Nephron progenitor cell (in vitro differentiated cells): ENCODE results near the gene CCND1.
"Not testable (repeated sequence)": the region's sequence is repeated elsewhere in the genome, so short reads cannot be mapped to it uniquely, and the experiment has no call there.

Experiments used
- DNase-seq: peaks from one replicate; pipeline ENCODE4 v3.0.0; 2021
- H3K27ac Mint-ChIP-seq: 2 replicates; pipeline ENCODE4 v1.8.0; 2021; ENCODE audit warnings: mild to moderate bottlenecking, moderate library complexity, mixed read lengths
- H3K27me3 Mint-ChIP-seq: 2 replicates; pipeline ENCODE4 v1.8.0; 2021; ENCODE audit warnings: mild to moderate bottlenecking, low read depth, mixed read lengths; ENCODE audit not compliant: poor library complexity
- H3K36me3 Mint-ChIP-seq: 2 replicates; pipeline ENCODE4 v1.8.0; 2021; ENCODE audit warnings: low read depth, mixed read lengths
- H3K4me1 Mint-ChIP-seq: 2 replicates; pipeline ENCODE4 v1.8.0; 2021; ENCODE audit warnings: mixed read lengths
- H3K4me3 Mint-ChIP-seq: 2 replicates; pipeline ENCODE4 v1.8.0; 2021; ENCODE audit warnings: mild to moderate bottlenecking, moderate library complexity, mixed read lengths
- H3K9me3 Mint-ChIP-seq: 2 replicates; pipeline ENCODE4 v1.8.0; 2021; ENCODE audit warnings: mild to moderate bottlenecking, moderate library complexity, mixed read lengths
- TF ChIP-seq, protein P1 (sequence below): fragments of 200-600 bp; sonication (generic); IDR thresholded peaks from 2 replicates; pipeline ENCODE4 v1.5.0; 2021; ENCODE audit warnings: antibody characterized with exemption

CCND1 gene

GRCh38 chr11:69692422-69692821 lies 51.5 kb downstream of the CCND1 start:
- Mint-ChIP-seq H3K27ac (no peak overlapping the region), H3K4me1 (peaks cover 22% of the 10 kb centered on the region), H3K27me3 (peaks cover 51% of the 10 kb centered on the region), H3K36me3 (peaks cover 12% of the 10 kb centered on the region), H3K9me3 (peaks cover 31% of the 10 kb centered on the region), H3K4me3 (no peak overlapping the region)
- TF ChIP-seq, protein P1, sequence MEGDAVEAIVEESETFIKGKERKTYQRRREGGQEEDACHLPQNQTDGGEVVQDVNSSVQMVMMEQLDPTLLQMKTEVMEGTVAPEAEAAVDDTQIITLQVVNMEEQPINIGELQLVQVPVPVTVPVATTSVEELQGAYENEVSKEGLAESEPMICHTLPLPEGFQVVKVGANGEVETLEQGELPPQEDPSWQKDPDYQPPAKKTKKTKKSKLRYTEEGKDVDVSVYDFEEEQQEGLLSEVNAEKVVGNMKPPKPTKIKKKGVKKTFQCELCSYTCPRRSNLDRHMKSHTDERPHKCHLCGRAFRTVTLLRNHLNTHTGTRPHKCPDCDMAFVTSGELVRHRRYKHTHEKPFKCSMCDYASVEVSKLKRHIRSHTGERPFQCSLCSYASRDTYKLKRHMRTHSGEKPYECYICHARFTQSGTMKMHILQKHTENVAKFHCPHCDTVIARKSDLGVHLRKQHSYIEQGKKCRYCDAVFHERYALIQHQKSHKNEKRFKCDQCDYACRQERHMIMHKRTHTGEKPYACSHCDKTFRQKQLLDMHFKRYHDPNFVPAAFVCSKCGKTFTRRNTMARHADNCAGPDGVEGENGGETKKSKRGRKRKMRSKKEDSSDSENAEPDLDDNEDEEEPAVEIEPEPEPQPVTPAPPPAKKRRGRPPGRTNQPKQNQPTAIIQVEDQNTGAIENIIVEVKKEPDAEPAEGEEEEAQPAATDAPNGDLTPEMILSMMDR: no peak
- DNase-seq: no peak

GRCh38 chr11:69694781-69695180 lies 53.8 kb downstream of the CCND1 start:
- H3K27me3 Mint-ChIP-seq: peaks cover 36% of the 10 kb centered on the region
- DNase-seq: no peak
- H3K27ac Mint-ChIP-seq: no peak overlapping the region
- peaks cover 27% of the 10 kb centered on the region for H3K9me3 Mint-ChIP-seq
- TF ChIP-seq, protein P1: no peak
- H3K36me3 Mint-ChIP-seq: peaks cover 12% of the 10 kb centered on the region
- no peak overlapping the region for H3K4me3 Mint-ChIP-seq
- peaks cover 25% of the 10 kb centered on the region for H3K4me1 Mint-ChIP-seq

DNA sequence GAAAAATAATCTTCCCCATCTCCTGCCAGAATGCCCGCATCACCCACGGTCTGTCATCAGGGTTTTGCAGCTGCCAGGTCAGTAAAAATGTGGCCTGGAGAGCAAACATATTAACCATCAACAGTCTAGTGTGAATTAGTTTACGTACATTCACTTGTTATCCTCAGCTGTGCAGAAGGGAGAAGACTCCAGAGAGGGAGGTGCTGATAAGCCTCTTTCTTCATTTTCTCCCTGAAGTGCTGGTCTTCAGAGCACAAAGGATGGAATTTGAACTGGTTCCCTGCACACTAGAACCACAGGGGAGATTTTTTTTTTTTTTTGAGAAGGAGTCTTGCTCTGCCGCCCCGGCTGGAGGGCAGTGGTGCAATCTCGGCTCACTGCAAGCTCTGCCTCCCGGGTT lies 54.6 kb downstream of the CCND1 start:
- Mint-ChIP-seq H3K9me3 (peaks cover 22% of the 10 kb centered on the region), H3K36me3 (peaks cover 12% of the 10 kb centered on the region), H3K4me1 (peaks cover 28% of the 10 kb centered on the region), H3K27me3 (peaks cover 33% of the 10 kb centered on the region), H3K4me3 (no peak overlapping the region), H3K27ac (no peak overlapping the region)
- DNase-seq: no peak
- TF ChIP-seq, protein P1: no peak

DNA sequence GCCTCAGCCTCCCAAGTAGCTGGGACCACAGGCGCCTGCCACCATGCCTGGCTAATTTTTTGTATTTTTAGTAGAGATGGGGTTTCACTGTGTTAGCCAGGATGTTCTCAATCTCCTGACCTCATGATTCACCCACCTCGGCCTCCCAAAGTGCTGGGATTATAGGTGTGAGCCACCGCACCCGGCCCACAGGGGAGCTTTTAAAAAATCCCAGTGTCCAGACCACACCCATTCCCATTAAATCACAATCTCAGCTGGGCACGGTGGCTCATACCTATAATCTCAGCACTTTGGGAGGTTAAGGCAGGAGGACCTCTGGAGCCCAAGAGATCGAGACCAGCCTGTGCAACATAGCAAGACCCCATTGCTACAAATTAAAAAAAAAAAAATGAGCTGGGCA lies 55.0 kb downstream of the CCND1 start:
- H3K4me1 Mint-ChIP-seq: peaks cover 30% of the 10 kb centered on the region
- H3K27me3 Mint-ChIP-seq: peaks cover 33% of the 10 kb centered on the region
- not testable (repeated sequence) for DNase-seq, H3K27ac Mint-ChIP-seq, H3K4me3 Mint-ChIP-seq
- H3K36me3 Mint-ChIP-seq: peaks cover 12% of the 10 kb centered on the region
- H3K9me3 Mint-ChIP-seq: peaks cover 18% of the 10 kb centered on the region

DNA sequence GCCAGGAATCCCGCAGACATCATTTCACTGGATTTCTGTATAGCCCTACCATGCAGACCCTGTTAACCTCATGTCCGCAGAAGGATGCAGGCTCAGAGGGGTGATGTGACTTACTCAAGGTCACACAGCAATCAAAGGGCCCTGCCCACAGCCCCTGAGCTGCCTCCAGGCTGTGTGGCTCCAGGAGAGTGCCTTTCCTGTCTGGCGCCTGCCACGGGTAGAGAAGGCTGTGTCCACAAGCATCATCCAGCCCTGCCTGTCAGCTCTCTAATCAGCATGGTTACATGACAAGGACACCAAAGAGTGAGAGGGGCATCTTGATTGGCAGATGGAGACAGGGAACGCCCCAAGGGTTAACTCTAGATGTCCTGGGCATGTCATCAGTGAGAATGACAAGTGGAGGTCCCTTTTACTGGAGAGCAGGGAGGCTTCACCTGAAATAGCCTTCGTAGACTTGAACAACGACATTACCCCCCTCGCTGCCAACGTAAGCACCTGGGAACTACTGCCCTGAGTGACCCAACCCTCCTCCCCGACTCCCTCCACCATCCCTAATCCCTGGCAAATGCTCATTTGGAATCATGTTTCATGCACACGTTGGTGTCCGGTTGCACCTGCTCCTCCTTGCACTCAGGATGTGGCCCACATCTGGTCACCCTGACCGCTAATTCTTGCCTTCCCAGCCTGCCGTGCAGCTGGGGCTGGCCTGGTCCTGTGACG lies 56.0 kb downstream of the CCND1 start:
- peaks cover 30% of the 10 kb centered on the region for H3K4me1 Mint-ChIP-seq
- H3K27me3 Mint-ChIP-seq: peaks cover 34% of the 10 kb centered on the region
- no peak overlapping the region for H3K27ac Mint-ChIP-seq
- H3K4me3 Mint-ChIP-seq: no peak overlapping the region
- peak; percentile 41 for DNase-seq
- peaks cover 9% of the 10 kb centered on the region for H3K9me3 Mint-ChIP-seq
- peaks cover 9% of the 10 kb centered on the region for H3K36me3 Mint-ChIP-seq
- TF ChIP-seq, protein P1: no peak

GRCh38 chr11:69697469-69697843 lies 56.5 kb downstream of the CCND1 start:
- TF ChIP-seq, protein P1: no peak
- Mint-ChIP-seq H3K4me1 (peaks cover 31% of the 10 kb centered on the region), H3K27me3 (peaks cover 39% of the 10 kb centered on the region), H3K9me3 (peaks cover 3% of the 10 kb centered on the region), H3K36me3 (peaks cover 3% of the 10 kb centered on the region), H3K27ac (no peak overlapping the region), H3K4me3 (no peak overlapping the region)
- no peak for DNase-seq
